Tibial nerve (tissue), 4 donors: Measurements from ENCODE around the gene RBCK1. TPM values are rescaled to one million over a fixed set of nuclear protein-coding genes. Genes with fewer than 3 reads are reported as not detected.

Experiments used
- DNase-seq, 2 donors: peaks; one replicate each; pipeline ENCODE4 v3.0.0-alpha.2; 2019; ENCODE audit warnings: low spot score in 2 of 2
- H3K27ac ChIP-seq, 4 donors: fragments of 200-600 bp; sonication (generic) in 3 of 4; one replicate each; pipeline ENCODE4 v1.5.1; 2017 to 2019; ENCODE audit warnings: mild to moderate bottlenecking in 1 of 4
- H3K27me3 ChIP-seq, 2 donors: fragments of 200-600 bp; sonication (generic) in 1 of 2; one replicate each; pipeline versions ENCODE4 v1.5.1 to v1.6.0; 2017 to 2019
- H3K36me3 ChIP-seq, 3 donors: fragments of 200-600 bp; sonication (generic); one replicate each; pipeline ENCODE4 v1.5.1; 2018 to 2019
- H3K4me1 ChIP-seq, 4 donors: fragments of 200-600 bp; sonication (generic) in 3 of 4; one replicate each; pipeline ENCODE4 v1.5.1; 2017 to 2019
- H3K4me3 ChIP-seq, 4 donors: fragments of 200-600 bp; sonication (generic) in 3 of 4; one replicate each; pipeline ENCODE4 v1.5.1; 2017 to 2019; ENCODE audit warnings: mild to moderate bottlenecking in 1 of 4, moderate library complexity in 1 of 4
- H3K9me3 ChIP-seq, 4 donors: fragments of 200-600 bp; sonication (generic) in 3 of 4; one replicate each; pipeline ENCODE4 v1.5.1; 2017 to 2019
- CTCF ChIP-seq, 5 experiments: fragments of 200-600 bp in 3 of 5; fragments of 450-650 bp in 2 of 5; sonication (generic) in 3 of 5; IDR thresholded peaks; one replicate each; pipeline ENCODE4 v1.5.1; 2016 to 2019; ENCODE audit warnings: antibody characterized with exemption in 5 of 5, mild to moderate bottlenecking in 3 of 5, moderate library complexity in 2 of 5
- EP300 ChIP-seq, 2 donors: sonication (generic); formaldehyde crosslinking; IDR thresholded peaks; one replicate each; pipeline ENCODE4 v1.6.1; 2017; ENCODE audit warnings: antibody characterized with exemption in 2 of 2, mild to moderate bottlenecking in 1 of 2
- POLR2A ChIP-seq, 2 donors: fragments of 450-650 bp; IDR thresholded peaks; one replicate each; pipeline ENCODE4 v1.6.1; 2017; ENCODE audit warnings: antibody characterized with exemption in 2 of 2, mild to moderate bottlenecking in 2 of 2, moderate library complexity in 2 of 2
- WGBS, 2 donors: methylation state at CpG; one replicate each; pipeline ENCODE4 v1.1.5; 2018; 5-methylcytosine and 5-hydroxymethylcytosine counted together
- total RNA-seq, 4 donors: library from RNA; depleted of rRNA; stranded (reverse); fragments of >200 nt; gene quantifications; one replicate each; pipeline ENCODE4 v1.1.0, GENCODE V29; 2016

RBCK1 gene
- total RNA-seq, 4 donors from 2014 or later = 93.5 to 149 (median 118) TPM

GRCh38 chr20:438571-439469, 30.7 kb downstream of the RBCK1 start:
- Histone ChIP-seq H3K27me3 (no peaks in the 10 kb centered on the region), H3K36me3 (peaks cover 0 to 97% (median 26%) of the 10 kb centered on the region in 3 donors), H3K27ac (no peak overlapping the region), H3K9me3 (no peaks in the 10 kb centered on the region), H3K4me3 (no peak overlapping the region), H3K4me1 (peaks cover 0 to 12% (median 2%) of the 10 kb centered on the region in 4 donors)
- DNase-seq = peak in 1 of 2 donors; percentile 41
- 69 to 74% methylated on average over 18 of the region's 18 CpGs for WGBS, 2 donors
- TF ChIP-seq POLR2A (IDR thresholded peaks at IDR 0.05) = no peak
- TF ChIP-seq CTCF (IDR thresholded peaks at IDR 0.05) = no peak
- no peak for TF ChIP-seq EP300 (IDR thresholded peaks at IDR 0.05)

GRCh38 chr20:440148-440547, 32.0 kb downstream of the RBCK1 start:
- 97 to 99% methylated on average over 7 of the region's 7 CpGs for WGBS, 2 donors
- Histone ChIP-seq H3K4me3 (no peak overlapping the region), H3K36me3 (peaks cover 0 to 100% (median 26%) of the 10 kb centered on the region in 3 donors), H3K27ac (no peak overlapping the region), H3K27me3 (no peaks in the 10 kb centered on the region), H3K9me3 (no peaks in the 10 kb centered on the region), H3K4me1 (peaks cover 0 to 23% (median 2%) of the 10 kb centered on the region in 4 donors)
- TF ChIP-seq CTCF (IDR thresholded peaks at IDR 0.05) (no peak), POLR2A (IDR thresholded peaks at IDR 0.05) (no peak), EP300 (IDR thresholded peaks at IDR 0.05) (no peak)
- DNase-seq = no peak

GRCh38 chr20:440636-441035, 32.5 kb downstream of the RBCK1 start:
- Histone ChIP-seq H3K36me3 (peaks cover 0 to 100% (median 22%) of the 10 kb centered on the region in 3 donors), H3K27ac (no peak overlapping the region), H3K4me3 (no peak overlapping the region), H3K27me3 (no peaks in the 10 kb centered on the region), H3K9me3 (no peaks in the 10 kb centered on the region), H3K4me1 (peaks cover 0 to 27% (median 2%) of the 10 kb centered on the region in 4 donors)
- DNase-seq = no peak
- WGBS, 2 donors = 93 to 94% methylated on average over 13 of the region's 13 CpGs
- TF ChIP-seq CTCF (IDR thresholded peaks at IDR 0.05) (no peak), EP300 (IDR thresholded peaks at IDR 0.05) (no peak), POLR2A (IDR thresholded peaks at IDR 0.05) (no peak)

GRCh38 chr20:443223-443775, 35.2 kb downstream of the RBCK1 start:
- H3K36me3 ChIP-seq = peaks cover 0 to 96% (median 11%) of the 10 kb centered on the region in 3 donors
- H3K4me1 ChIP-seq = peaks cover 0 to 28% (median 2%) of the 10 kb centered on the region in 4 donors
- H3K27me3 ChIP-seq = no peaks in the 10 kb centered on the region
- TF ChIP-seq EP300 (IDR thresholded peaks at IDR 0.05) (no peak), POLR2A (IDR thresholded peaks at IDR 0.05) (no peak), CTCF (IDR thresholded peaks at IDR 0.05) (no peak)
- no peak for DNase-seq
- no peaks in the 10 kb centered on the region for H3K9me3 ChIP-seq
- WGBS, 2 donors = 79 to 80% methylated on average over 4 of the region's 4 CpGs
- H3K27ac ChIP-seq = no peak overlapping the region
- H3K4me3 ChIP-seq = no peak overlapping the region

- 74 to 81% methylated on average over 3 of the region's 3 CpGs for WGBS, 2 donors
- TF ChIP-seq POLR2A (IDR thresholded peaks at IDR 0.05) = no peak
- TF ChIP-seq EP300 (IDR thresholded peaks at IDR 0.05) = no peak
- TF ChIP-seq CTCF (IDR thresholded peaks at IDR 0.05) = no peak
- Histone ChIP-seq H3K4me3 (no peak overlapping the region), H3K27me3 (no peaks in the 10 kb centered on the region), H3K9me3 (no peaks in the 10 kb centered on the region), H3K36me3 (peaks cover 0 to 88% (median 5%) of the 10 kb centered on the region in 3 donors), H3K27ac (no peak overlapping the region), H3K4me1 (peaks cover 0 to 20% (median under 1%) of the 10 kb centered on the region in 4 donors)
- no peak for DNase-seq
Observed at GRCh38 chr20:444117-444516, 36.0 kb downstream of the RBCK1 start.
